Measurements from ENCODE around the gene UBE2E2.

Gene UBE2E2

DNA sequence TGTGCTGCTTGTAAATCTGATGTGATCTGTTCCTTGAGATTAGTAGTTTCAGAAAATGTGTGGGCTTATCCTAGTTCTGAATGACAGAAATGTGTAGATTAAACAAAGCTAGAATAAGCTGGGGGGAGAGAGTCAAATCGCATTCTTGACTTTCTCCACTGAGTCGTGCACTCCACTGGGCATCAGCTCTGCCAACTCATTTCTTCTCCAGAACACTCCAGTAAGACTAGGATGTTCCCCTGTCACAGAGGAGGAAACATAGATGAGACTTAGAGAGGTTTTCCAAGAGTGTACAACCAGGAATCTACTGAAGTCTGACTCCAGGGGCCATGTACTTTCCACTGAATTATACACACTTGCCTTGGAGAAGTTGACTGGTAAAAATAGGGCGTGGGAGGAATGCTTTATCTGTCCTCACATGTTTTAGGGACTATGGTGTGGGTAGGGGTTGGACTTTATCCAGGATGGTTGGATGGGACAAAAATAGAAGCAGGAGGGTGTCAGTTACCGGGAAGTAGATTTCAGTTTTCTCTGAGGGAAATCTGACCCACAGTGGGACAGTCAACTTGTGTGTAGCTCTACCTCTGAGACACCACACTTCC, 298.2 kb downstream of the UBE2E2 start:
- H3K4me1 ChIP-seq (ENCODE audit: control insufficient read depth in 1 of 2, insufficient read depth in 1 of 2, low read depth in 1 of 2, low read length in 1 of 2), result no peaks in the 10 kb centered on the region
- TF ChIP-seq CTCF (IDR thresholded peaks at IDR 0.05), result no peak
- H3K4me3 ChIP-seq (ENCODE audit: low read depth in 1 of 2, low read length in 1 of 2), result no peak overlapping the region
- no peaks in the 10 kb centered on the region for H3K9me3 ChIP-seq
- H3K36me3 ChIP-seq, result no peaks in the 10 kb centered on the region
- no peaks in the 10 kb centered on the region for H3K27me3 ChIP-seq
- no peak overlapping the region for H3K27ac ChIP-seq

GRCh38 chr3:23508464-23508863, 305.3 kb downstream of the UBE2E2 start:
- Histone ChIP-seq H3K27ac (no peak overlapping the region), H3K4me3 (ENCODE audit: low read depth in 1 of 2, low read length in 1 of 2) (no peak overlapping the region), H3K36me3 (no peaks in the 10 kb centered on the region), H3K27me3 (no peaks in the 10 kb centered on the region), H3K9me3 (no peaks in the 10 kb centered on the region), H3K4me1 (ENCODE audit: control insufficient read depth in 1 of 2, insufficient read depth in 1 of 2, low read depth in 1 of 2, low read length in 1 of 2) (no peaks in the 10 kb centered on the region)
- no peak for TF ChIP-seq CTCF (IDR thresholded peaks at IDR 0.05)

- no peaks in the 10 kb centered on the region for H3K27me3 ChIP-seq
- no peaks in the 10 kb centered on the region for H3K36me3 ChIP-seq
- no peaks in the 10 kb centered on the region for H3K9me3 ChIP-seq
- no peak for TF ChIP-seq CTCF (IDR thresholded peaks at IDR 0.05)
- no peak overlapping the region for H3K4me3 ChIP-seq (ENCODE audit: low read depth in 1 of 2, low read length in 1 of 2)
- H3K4me1 ChIP-seq (ENCODE audit: control insufficient read depth in 1 of 2, insufficient read depth in 1 of 2, low read depth in 1 of 2, low read length in 1 of 2), result no peaks in the 10 kb centered on the region
- no peak overlapping the region for H3K27ac ChIP-seq
Measured at GRCh38 chr3:23518441-23518840, 315.3 kb downstream of the UBE2E2 start.

- H3K9me3 ChIP-seq, result no peaks in the 10 kb centered on the region
- H3K36me3 ChIP-seq, result no peaks in the 10 kb centered on the region
- no peaks in the 10 kb centered on the region for H3K4me1 ChIP-seq (ENCODE audit: control insufficient read depth in 1 of 2, insufficient read depth in 1 of 2, low read depth in 1 of 2, low read length in 1 of 2)
- no peaks in the 10 kb centered on the region for H3K27me3 ChIP-seq
- H3K4me3 ChIP-seq (ENCODE audit: low read depth in 1 of 2, low read length in 1 of 2), result no peak overlapping the region
- no peak overlapping the region for H3K27ac ChIP-seq
- TF ChIP-seq CTCF (IDR thresholded peaks at IDR 0.05), result no peak
Measured at GRCh38 chr3:23519314-23520208, 316.4 kb downstream of the UBE2E2 start.

GRCh38 chr3:23527326-23527725, 324.2 kb downstream of the UBE2E2 start:
- Histone ChIP-seq H3K36me3 (no peaks in the 10 kb centered on the region), H3K27ac (no peak overlapping the region), H3K9me3 (no peaks in the 10 kb centered on the region), H3K27me3 (no peaks in the 10 kb centered on the region), H3K4me1 (ENCODE audit: control insufficient read depth in 1 of 2, insufficient read depth in 1 of 2, low read depth in 1 of 2, low read length in 1 of 2) (no peaks in the 10 kb centered on the region), H3K4me3 (ENCODE audit: low read depth in 1 of 2, low read length in 1 of 2) (no peak overlapping the region)
- TF ChIP-seq CTCF (IDR thresholded peaks at IDR 0.05), result no peak

Measured in neutrophil (primary cell).